GM23338 (cell line): ENCODE measurements around the gene MARK3. TPM values are rescaled to one million over a fixed set of nuclear protein-coding genes. Genes with fewer than 3 reads are reported as not detected.

ENCODE experiments used
- ATAC-seq: fragments of 200-7000 bp; cut with Tn5 transposase; 3 replicates; pipeline ENCODE4 v1.9.1; 2020
- DNase-seq: peaks from one replicate; pipeline ENCODE4 v3.0.0-alpha.2; 2015; ENCODE audit warnings: low spot score
- H2AFZ ChIP-seq: fragments of 200-600 bp; sonication (generic); 2 replicates; pipeline ENCODE4 v1.8.0; 2016; ENCODE audit warnings: antibody characterized with exemption, mild to moderate bottlenecking, moderate library complexity
- H3F3A ChIP-seq: fragments of 200-600 bp; sonication (generic); replicated peaks from 2 replicates; pipeline ENCODE4 v1.8.0; 2017; ENCODE audit warnings: antibody characterized with exemption, mixed run types, low read depth
- H3K27ac ChIP-seq: fragments of 200-600 bp; sonication (generic); 2 replicates; pipeline ENCODE4 v1.6.1; 2016; ENCODE audit warnings: low read depth
- H3K27me3 ChIP-seq: fragments of 200-600 bp; sonication (generic); 2 replicates; pipeline ENCODE4 v1.8.0; 2016; ENCODE audit warnings: mild to moderate bottlenecking, mixed run types, moderate library complexity; ENCODE audit not compliant: insufficient read depth
- H3K36me3 ChIP-seq: fragments of 200-600 bp; sonication (generic); 2 replicates; pipeline ENCODE4 v1.8.0; 2016; ENCODE audit warnings: mild to moderate bottlenecking; ENCODE audit not compliant: insufficient read depth
- H3K4me1 ChIP-seq: fragments of 200-600 bp; sonication (generic); 2 replicates; pipeline ENCODE4 v1.8.0; 2016; ENCODE audit warnings: mild to moderate bottlenecking, moderate library complexity; ENCODE audit not compliant: insufficient read depth
- H3K4me2 ChIP-seq: fragments of 200-600 bp; sonication (generic); 2 replicates; pipeline ENCODE4 v1.7.1; 2017; ENCODE audit warnings: mixed run types
- H3K4me3 ChIP-seq: fragments of 200-600 bp; sonication (generic); 2 replicates; pipeline ENCODE4 v1.6.1; 2016; ENCODE audit warnings: mixed run types
- H3K79me2 ChIP-seq: fragments of 200-600 bp; sonication (generic); replicated peaks from 2 replicates; pipeline ENCODE4 v1.8.0; 2017; ENCODE audit warnings: mild to moderate bottlenecking; ENCODE audit not compliant: insufficient read depth
- H3K9me2 ChIP-seq: fragments of 200-600 bp; sonication (generic); 2 replicates; pipeline ENCODE4 v1.8.0; 2017; ENCODE audit not compliant: insufficient read depth
- H4K20me1 ChIP-seq: fragments of 200-600 bp; sonication (generic); replicated peaks from 2 replicates; pipeline ENCODE4 v1.8.0; 2017; ENCODE audit warnings: mild to moderate bottlenecking; ENCODE audit not compliant: insufficient read depth
- H3K27ac Mint-ChIP-seq: 2 replicates; pipeline ENCODE4 v1.8.0; 2020; ENCODE audit warnings: inconsistent platforms, mild to moderate bottlenecking, moderate library complexity, mixed read lengths
- H3K27me3 Mint-ChIP-seq: 3 replicates; pipeline ENCODE4 v1.8.0; 2022; ENCODE audit warnings: low read depth, mild to moderate bottlenecking, moderate library complexity, mixed read lengths, inconsistent platforms; ENCODE audit not compliant: insufficient read depth, poor library complexity
- H3K36me3 Mint-ChIP-seq: 3 replicates; pipeline ENCODE4 v1.8.0; 2021; ENCODE audit warnings: low read depth, mild to moderate bottlenecking, inconsistent platforms, moderate library complexity, mixed read lengths
- H3K4me1 Mint-ChIP-seq: 3 replicates; pipeline ENCODE4 v1.8.0; 2020; ENCODE audit warnings: mild to moderate bottlenecking, inconsistent platforms, mixed read lengths
- H3K4me3 Mint-ChIP-seq: 3 replicates; pipeline ENCODE4 v1.8.0; 2021; ENCODE audit warnings: moderate library complexity, mild to moderate bottlenecking, inconsistent platforms, mixed read lengths
- H3K9me3 Mint-ChIP-seq: 3 replicates; pipeline ENCODE4 v1.8.0; 2020; ENCODE audit warnings: moderate library complexity, mild to moderate bottlenecking, inconsistent platforms, mixed read lengths
- EZH2 ChIP-seq: fragments of 200-600 bp; sonication (generic); IDR thresholded peaks from one replicate; pipeline ENCODE4 v1.8.0; 2017; ENCODE audit warnings: antibody characterized with exemption, mild to moderate bottlenecking, low read depth; ENCODE audit not compliant: unreplicated experiment
- EZH2phosphoT487 ChIP-seq: fragments of 200-600 bp; sonication (generic); IDR thresholded peaks from one replicate; pipeline ENCODE4 v1.8.1; 2018; ENCODE audit warnings: antibody characterized with exemption; ENCODE audit not compliant: unreplicated experiment
- NANOG ChIP-seq: IDR thresholded peaks from 2 replicates; pipeline ENCODE4 v1.6.1; 2016; ENCODE audit warnings: antibody characterized with exemption, borderline replicate concordance
- POLR2AphosphoS5 ChIP-seq: IDR thresholded peaks from 2 replicates; pipeline ENCODE4 v1.6.1; 2016; ENCODE audit warnings: antibody characterized with exemption, low read depth
- STAT1 ChIP-seq: IDR thresholded peaks from one replicate; pipeline ENCODE4 v1.6.1; 2016; ENCODE audit warnings: antibody characterized with exemption; ENCODE audit not compliant: unreplicated experiment
- ZNF114 ChIP-seq: fragments of 250-450 bp; sonication (Bioruptor Pico); IDR thresholded peaks from 2 replicates; pipeline ENCODE4 v1.5.0; 2020; ENCODE audit warnings: mild to moderate bottlenecking, moderate library complexity
- ZNF331 ChIP-seq: fragments of 250-450 bp; sonication (Bioruptor Pico); IDR thresholded peaks from 2 replicates; pipeline ENCODE4 v1.5.0; 2020; ENCODE audit warnings: low read depth, mild to moderate bottlenecking, moderate library complexity
- polyA plus RNA-seq: library from polyadenylated mRNA; unstranded; fragments of >200 nt; fragmentation: Nextera tagmentation; extraction: Ambion mirVana; gene quantifications from 2 replicates; pipeline ENCODE4 v1.2.1, GENCODE V29; 2016
- total RNA-seq: library from RNA; depleted of rRNA; stranded (reverse); fragments of >200 nt; shearing (Covaris generic); gene quantifications from 2 replicates; pipeline ENCODE4 v1.2.3, GENCODE V29; 2014
- TF ChIP-seq, protein P1 (sequence below): fragments of 250-450 bp; sonication (Bioruptor Pico); IDR thresholded peaks from 2 replicates; pipeline ENCODE4 v1.5.0; 2020; ENCODE audit warnings: mild to moderate bottlenecking, moderate library complexity
- TF ChIP-seq, protein P2 (sequence below): IDR thresholded peaks from 2 replicates; pipeline ENCODE4 v1.6.1; 2016; ENCODE audit warnings: antibody characterized with exemption
- TF ChIP-seq, protein P3 (sequence below): IDR thresholded peaks from one replicate; pipeline ENCODE4 v1.6.1; 2018; ENCODE audit warnings: antibody characterized with exemption; ENCODE audit not compliant: unreplicated experiment
- TF ChIP-seq, protein P4 (sequence below), 2 experiments: fragments of 200-600 bp in 1 of 2; sonication (generic) in 1 of 2; conservative IDR thresholded peaks; 2 replicates each; pipeline versions ENCODE4 v1.5.1 to v1.6.1; 2016 to 2017; ENCODE audit warnings: antibody characterized with exemption in 2 of 2, low read depth in 2 of 2, mild to moderate bottlenecking in 2 of 2, moderate library complexity in 1 of 2

The MARK3 gene
- total and polyA plus RNA-seq, 2 experiments from 2014 or later: 45.9 to 69.7 TPM

DNA sequence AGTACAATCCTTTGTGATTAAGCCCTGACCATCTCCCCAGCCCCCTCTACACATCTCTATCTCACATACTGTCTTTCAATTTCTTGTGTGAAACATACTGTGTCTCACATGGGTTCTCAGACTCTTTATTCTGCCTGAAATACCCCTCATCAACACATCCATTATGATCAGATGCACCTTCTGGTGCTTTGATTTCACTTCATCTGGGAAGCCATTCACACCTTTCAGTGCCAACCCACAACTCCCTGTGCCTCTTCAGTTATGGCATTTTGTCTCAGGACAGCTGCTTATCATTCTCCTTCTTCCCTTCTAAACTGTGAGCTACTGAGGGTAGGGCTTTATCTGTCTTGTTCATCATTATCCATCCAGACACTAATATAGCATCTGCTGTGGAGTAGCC, 78.6 kb downstream of the MARK3 start (continued):
- TF ChIP-seq, protein P1, sequence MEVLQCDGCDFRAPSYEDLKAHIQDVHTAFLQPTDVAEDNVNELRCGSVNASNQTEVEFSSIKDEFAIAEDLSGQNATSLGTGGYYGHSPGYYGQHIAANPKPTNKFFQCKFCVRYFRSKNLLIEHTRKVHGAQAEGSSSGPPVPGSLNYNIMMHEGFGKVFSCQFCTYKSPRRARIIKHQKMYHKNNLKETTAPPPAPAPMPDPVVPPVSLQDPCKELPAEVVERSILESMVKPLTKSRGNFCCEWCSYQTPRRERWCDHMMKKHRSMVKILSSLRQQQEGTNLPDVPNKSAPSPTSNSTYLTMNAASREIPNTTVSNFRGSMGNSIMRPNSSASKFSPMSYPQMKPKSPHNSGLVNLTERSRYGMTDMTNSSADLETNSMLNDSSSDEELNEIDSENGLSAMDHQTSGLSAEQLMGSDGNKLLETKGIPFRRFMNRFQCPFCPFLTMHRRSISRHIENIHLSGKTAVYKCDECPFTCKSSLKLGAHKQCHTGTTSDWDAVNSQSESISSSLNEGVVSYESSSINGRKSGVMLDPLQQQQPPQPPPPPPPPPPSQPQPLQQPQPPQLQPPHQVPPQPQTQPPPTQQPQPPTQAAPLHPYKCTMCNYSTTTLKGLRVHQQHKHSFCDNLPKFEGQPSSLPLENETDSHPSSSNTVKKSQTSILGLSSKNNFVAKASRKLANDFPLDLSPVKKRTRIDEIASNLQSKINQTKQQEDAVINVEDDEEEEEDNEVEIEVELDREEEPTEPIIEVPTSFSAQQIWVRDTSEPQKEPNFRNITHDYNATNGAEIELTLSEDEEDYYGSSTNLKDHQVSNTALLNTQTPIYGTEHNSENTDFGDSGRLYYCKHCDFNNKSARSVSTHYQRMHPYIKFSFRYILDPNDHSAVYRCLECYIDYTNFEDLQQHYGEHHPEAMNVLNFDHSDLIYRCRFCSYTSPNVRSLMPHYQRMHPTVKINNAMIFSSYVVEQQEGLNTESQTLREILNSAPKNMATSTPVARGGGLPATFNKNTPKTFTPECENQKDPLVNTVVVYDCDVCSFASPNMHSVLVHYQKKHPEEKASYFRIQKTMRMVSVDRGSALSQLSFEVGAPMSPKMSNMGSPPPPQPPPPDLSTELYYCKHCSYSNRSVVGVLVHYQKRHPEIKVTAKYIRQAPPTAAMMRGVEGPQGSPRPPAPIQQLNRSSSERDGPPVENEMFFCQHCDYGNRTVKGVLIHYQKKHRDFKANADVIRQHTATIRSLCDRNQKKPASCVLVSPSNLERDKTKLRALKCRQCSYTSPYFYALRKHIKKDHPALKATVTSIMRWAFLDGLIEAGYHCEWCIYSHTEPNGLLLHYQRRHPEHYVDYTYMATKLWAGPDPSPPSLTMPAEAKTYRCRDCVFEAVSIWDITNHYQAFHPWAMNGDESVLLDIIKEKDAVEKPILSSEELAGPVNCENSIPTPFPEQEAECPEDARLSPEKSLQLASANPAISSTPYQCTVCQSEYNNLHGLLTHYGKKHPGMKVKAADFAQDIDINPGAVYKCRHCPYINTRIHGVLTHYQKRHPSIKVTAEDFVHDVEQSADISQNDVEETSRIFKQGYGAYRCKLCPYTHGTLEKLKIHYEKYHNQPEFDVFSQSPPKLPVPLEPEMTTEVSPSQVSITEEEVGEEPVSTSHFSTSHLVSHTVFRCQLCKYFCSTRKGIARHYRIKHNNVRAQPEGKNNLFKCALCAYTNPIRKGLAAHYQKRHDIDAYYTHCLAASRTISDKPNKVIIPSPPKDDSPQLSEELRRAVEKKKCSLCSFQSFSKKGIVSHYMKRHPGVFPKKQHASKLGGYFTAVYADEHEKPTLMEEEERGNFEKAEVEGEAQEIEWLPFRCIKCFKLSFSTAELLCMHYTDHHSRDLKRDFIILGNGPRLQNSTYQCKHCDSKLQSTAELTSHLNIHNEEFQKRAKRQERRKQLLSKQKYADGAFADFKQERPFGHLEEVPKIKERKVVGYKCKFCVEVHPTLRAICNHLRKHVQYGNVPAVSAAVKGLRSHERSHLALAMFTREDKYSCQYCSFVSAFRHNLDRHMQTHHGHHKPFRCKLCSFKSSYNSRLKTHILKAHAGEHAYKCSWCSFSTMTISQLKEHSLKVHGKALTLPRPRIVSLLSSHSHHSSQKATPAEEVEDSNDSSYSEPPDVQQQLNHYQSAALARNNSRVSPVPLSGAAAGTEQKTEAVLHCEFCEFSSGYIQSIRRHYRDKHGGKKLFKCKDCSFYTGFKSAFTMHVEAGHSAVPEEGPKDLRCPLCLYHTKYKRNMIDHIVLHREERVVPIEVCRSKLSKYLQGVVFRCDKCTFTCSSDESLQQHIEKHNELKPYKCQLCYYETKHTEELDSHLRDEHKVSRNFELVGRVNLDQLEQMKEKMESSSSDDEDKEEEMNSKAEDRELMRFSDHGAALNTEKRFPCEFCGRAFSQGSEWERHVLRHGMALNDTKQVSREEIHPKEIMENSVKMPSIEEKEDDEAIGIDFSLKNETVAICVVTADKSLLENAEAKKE (CRISPR knock-in tag): no peak
- TF ChIP-seq NANOG: no peak

DNA sequence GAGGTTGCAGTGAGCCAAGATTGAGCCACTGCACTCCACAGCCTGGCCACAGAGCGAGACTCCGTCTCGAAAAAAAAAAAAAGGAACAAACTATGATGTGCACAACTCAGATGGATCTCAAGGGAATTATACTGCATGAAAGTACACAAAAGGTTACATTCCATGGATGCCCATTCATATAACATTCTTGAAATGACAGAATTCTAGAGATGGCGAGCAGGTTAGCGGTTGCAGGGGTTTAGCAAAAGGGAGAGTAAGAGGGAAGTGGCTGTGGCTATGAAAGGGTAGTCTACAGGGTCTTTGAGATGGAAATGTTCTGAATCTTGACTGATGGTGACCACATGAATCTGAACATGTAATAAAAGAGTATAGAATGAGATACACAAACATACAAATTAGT, 87.7 kb downstream of the MARK3 start:
- Histone ChIP-seq H2AFZ (no peak overlapping the region), H3K79me2 (no peaks in the 10 kb centered on the region), H3K36me3 (peaks cover 34% of the 10 kb centered on the region), H3K4me1 (no peaks in the 10 kb centered on the region), H3F3A (0 out of 2 replicates have a peak, but pooled peaks cover under 1% of the 10 kb centered on the region), H3K4me2 (no peak overlapping the region), H3K27ac (0 out of 2 replicates have a peak overlapping the region, but pooled peaks have one; percentile 45), H3K27me3 (no peaks in the 10 kb centered on the region), H4K20me1 (no peaks in the 10 kb centered on the region; the same call in 1 of the 2 replicates), H3K4me3 (no peak overlapping the region), H3K9me2 (no peaks in the 10 kb centered on the region)
- Mint-ChIP-seq H3K27me3 (peaks cover 10% of the 10 kb centered on the region), H3K36me3 (peaks cover 53% of the 10 kb centered on the region), H3K9me3 (no peaks in the 10 kb centered on the region), H3K27ac (no peak overlapping the region), H3K4me1 (no peaks in the 10 kb centered on the region), H3K4me3 (no peak overlapping the region)
- no peak for ATAC-seq
- no peak for DNase-seq
- TF ChIP-seq EZH2phosphoT487: no peak
- TF ChIP-seq, protein P2, sequence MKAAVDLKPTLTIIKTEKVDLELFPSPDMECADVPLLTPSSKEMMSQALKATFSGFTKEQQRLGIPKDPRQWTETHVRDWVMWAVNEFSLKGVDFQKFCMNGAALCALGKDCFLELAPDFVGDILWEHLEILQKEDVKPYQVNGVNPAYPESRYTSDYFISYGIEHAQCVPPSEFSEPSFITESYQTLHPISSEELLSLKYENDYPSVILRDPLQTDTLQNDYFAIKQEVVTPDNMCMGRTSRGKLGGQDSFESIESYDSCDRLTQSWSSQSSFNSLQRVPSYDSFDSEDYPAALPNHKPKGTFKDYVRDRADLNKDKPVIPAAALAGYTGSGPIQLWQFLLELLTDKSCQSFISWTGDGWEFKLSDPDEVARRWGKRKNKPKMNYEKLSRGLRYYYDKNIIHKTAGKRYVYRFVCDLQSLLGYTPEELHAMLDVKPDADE: no peak
- TF ChIP-seq STAT1: no peak
- TF ChIP-seq POLR2AphosphoS5: no peak
- no peak for TF ChIP-seq ZNF331 (CRISPR knock-in tag)
- TF ChIP-seq EZH2: no peak
- TF ChIP-seq, protein P3, sequence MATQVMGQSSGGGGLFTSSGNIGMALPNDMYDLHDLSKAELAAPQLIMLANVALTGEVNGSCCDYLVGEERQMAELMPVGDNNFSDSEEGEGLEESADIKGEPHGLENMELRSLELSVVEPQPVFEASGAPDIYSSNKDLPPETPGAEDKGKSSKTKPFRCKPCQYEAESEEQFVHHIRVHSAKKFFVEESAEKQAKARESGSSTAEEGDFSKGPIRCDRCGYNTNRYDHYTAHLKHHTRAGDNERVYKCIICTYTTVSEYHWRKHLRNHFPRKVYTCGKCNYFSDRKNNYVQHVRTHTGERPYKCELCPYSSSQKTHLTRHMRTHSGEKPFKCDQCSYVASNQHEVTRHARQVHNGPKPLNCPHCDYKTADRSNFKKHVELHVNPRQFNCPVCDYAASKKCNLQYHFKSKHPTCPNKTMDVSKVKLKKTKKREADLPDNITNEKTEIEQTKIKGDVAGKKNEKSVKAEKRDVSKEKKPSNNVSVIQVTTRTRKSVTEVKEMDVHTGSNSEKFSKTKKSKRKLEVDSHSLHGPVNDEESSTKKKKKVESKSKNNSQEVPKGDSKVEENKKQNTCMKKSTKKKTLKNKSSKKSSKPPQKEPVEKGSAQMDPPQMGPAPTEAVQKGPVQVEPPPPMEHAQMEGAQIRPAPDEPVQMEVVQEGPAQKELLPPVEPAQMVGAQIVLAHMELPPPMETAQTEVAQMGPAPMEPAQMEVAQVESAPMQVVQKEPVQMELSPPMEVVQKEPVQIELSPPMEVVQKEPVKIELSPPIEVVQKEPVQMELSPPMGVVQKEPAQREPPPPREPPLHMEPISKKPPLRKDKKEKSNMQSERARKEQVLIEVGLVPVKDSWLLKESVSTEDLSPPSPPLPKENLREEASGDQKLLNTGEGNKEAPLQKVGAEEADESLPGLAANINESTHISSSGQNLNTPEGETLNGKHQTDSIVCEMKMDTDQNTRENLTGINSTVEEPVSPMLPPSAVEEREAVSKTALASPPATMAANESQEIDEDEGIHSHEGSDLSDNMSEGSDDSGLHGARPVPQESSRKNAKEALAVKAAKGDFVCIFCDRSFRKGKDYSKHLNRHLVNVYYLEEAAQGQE: no peak
- no peak for TF ChIP-seq ZNF114 (CRISPR knock-in tag)
- TF ChIP-seq, protein P4, sequence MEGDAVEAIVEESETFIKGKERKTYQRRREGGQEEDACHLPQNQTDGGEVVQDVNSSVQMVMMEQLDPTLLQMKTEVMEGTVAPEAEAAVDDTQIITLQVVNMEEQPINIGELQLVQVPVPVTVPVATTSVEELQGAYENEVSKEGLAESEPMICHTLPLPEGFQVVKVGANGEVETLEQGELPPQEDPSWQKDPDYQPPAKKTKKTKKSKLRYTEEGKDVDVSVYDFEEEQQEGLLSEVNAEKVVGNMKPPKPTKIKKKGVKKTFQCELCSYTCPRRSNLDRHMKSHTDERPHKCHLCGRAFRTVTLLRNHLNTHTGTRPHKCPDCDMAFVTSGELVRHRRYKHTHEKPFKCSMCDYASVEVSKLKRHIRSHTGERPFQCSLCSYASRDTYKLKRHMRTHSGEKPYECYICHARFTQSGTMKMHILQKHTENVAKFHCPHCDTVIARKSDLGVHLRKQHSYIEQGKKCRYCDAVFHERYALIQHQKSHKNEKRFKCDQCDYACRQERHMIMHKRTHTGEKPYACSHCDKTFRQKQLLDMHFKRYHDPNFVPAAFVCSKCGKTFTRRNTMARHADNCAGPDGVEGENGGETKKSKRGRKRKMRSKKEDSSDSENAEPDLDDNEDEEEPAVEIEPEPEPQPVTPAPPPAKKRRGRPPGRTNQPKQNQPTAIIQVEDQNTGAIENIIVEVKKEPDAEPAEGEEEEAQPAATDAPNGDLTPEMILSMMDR (conservative IDR thresholded peaks at IDR 0.05; ENCODE audit: low read depth in 2 of 2): no peak
